Measurements from ENCODE around the gene KIFC3. TPM values are rescaled to one million over a fixed set of nuclear protein-coding genes. Genes with fewer than 3 reads are reported as not detected.

The KIFC3 gene
- total and polyA plus RNA-seq, 2 of the 13 experiments (the other 11 are each of a cell fraction or from before 2014, with no cell fraction given), result 42.1 to 45.3 TPM

GRCh38 chr16:57809276-57810196 lies 7.2 kb upstream of the KIFC3 start (continued):
- TF ChIP-seq ZBTB49 (CRISPR knock-in tag; IDR thresholded peaks at IDR 0.05; ENCODE audit: borderline replicate concordance) (no peak), ZNF569 (CRISPR knock-in tag; IDR thresholded peaks at IDR 0.05; ENCODE audit: borderline replicate concordance) (no peak), ZBTB20 (CRISPR knock-in tag; IDR thresholded peaks at IDR 0.05; ENCODE audit: borderline replicate concordance, low read depth) (no peak), ZNF781 (CRISPR knock-in tag; IDR thresholded peaks at IDR 0.05; ENCODE audit: borderline replicate concordance, not compliant biosample characterization) (no peak), MEF2D (CRISPR knock-in tag; IDR thresholded peaks at IDR 0.05) (0 out of 2 replicates have a peak, but pooled peaks have one; percentile 48), ZNF790 (CRISPR knock-in tag; IDR thresholded peaks at IDR 0.05; ENCODE audit: borderline replicate concordance) (no peak), HNRNPH1 (optimal IDR thresholded peaks at IDR 0.05; ENCODE audit: low read depth, low read length) (no peak), IRX3 (CRISPR knock-in tag; IDR thresholded peaks at IDR 0.05; ENCODE audit: borderline replicate concordance, low read depth) (no peak), FOXJ3 (CRISPR knock-in tag; IDR thresholded peaks at IDR 0.05; ENCODE audit: borderline replicate concordance) (no peak), PAWR (CRISPR knock-in tag; IDR thresholded peaks at IDR 0.05; ENCODE audit: borderline replicate concordance) (no peak), ZNF292 (CRISPR knock-in tag; IDR thresholded peaks at IDR 0.05; ENCODE audit: borderline replicate concordance, low read depth) (no peak), KLF16 (CRISPR knock-in tag; IDR thresholded peaks at IDR 0.05) (no peak), HNRNPUL1 (IDR thresholded peaks at IDR 0.05; ENCODE audit: low read depth, low read length) (no peak), TAF15 (IDR thresholded peaks at IDR 0.05; ENCODE audit: low read depth, low read length, poor library complexity, severe bottlenecking) (no peak), CSRNP1 (CRISPR knock-in tag; IDR thresholded peaks at IDR 0.05) (no peak), ZBTB42 (CRISPR knock-in tag; IDR thresholded peaks at IDR 0.05) (no peak), TOPORS (CRISPR knock-in tag; IDR thresholded peaks at IDR 0.05) (no peak), POGK (CRISPR knock-in tag; conservative IDR thresholded peaks at IDR 0.05) (no peak), ZNF670 (CRISPR knock-in tag; IDR thresholded peaks at IDR 0.05; ENCODE audit: borderline replicate concordance) (no peak), MED1 (CRISPR knock-in tag; IDR thresholded peaks at IDR 0.05) (0 out of 2 replicates have a peak, but pooled peaks have one; percentile 11), ZBTB8A (CRISPR knock-in tag; IDR thresholded peaks at IDR 0.05; ENCODE audit: borderline replicate concordance, low read depth) (no peak), FOXK2 (IDR thresholded peaks at IDR 0.05) (no peak), ZNF510 (CRISPR knock-in tag; IDR thresholded peaks at IDR 0.05; ENCODE audit: low read depth) (no peak)

Measured in HepG2 (cell line).